Suprapubic skin (tissue), 4 donors: Measurements from ENCODE around the gene LTA. TPM values are rescaled to one million over a fixed set of nuclear protein-coding genes. Genes with fewer than 3 reads are reported as not detected.
"Not testable (repeated sequence)": the region's sequence is repeated elsewhere in the genome, so short reads cannot be mapped to it uniquely, and the experiment has no call there.

Experiments
- DNase-seq, 2 donors: peaks; one replicate each; pipeline ENCODE4 v3.0.0-alpha.2; 2019; ENCODE audit warnings: low spot score in 2 of 2
- H3K27ac ChIP-seq: fragments of 200-600 bp; sonication (generic); one replicate; pipeline ENCODE4 v1.5.1; 2019
- H3K27me3 ChIP-seq: fragments of 200-600 bp; sonication (generic); one replicate; pipeline ENCODE4 v1.5.1; 2019
- H3K36me3 ChIP-seq: fragments of 200-600 bp; sonication (generic); one replicate; pipeline ENCODE4 v1.5.1; 2019
- H3K4me1 ChIP-seq: fragments of 200-600 bp; sonication (generic); one replicate; pipeline ENCODE4 v1.5.1; 2019
- H3K4me3 ChIP-seq: fragments of 200-600 bp; sonication (generic); one replicate; pipeline ENCODE4 v1.5.1; 2019; ENCODE audit warnings: mild to moderate bottlenecking
- H3K9me3 ChIP-seq: fragments of 200-600 bp; sonication (generic); one replicate; pipeline ENCODE4 v1.5.1; 2019
- CTCF ChIP-seq, 2 donors: fragments of 200-600 bp in 1 of 2; fragments of 450-650 bp in 1 of 2; sonication (generic) in 1 of 2; IDR thresholded peaks; one replicate each; pipeline ENCODE4 v1.5.1; 2016 to 2019; ENCODE audit warnings: antibody characterized with exemption in 2 of 2, mild to moderate bottlenecking in 1 of 2, moderate library complexity in 1 of 2
- EP300 ChIP-seq: sonication (generic); formaldehyde crosslinking; IDR thresholded peaks from one replicate; pipeline ENCODE4 v1.6.1; 2017; ENCODE audit warnings: antibody characterized with exemption
- POLR2A ChIP-seq, 2 donors: fragments of 450-650 bp; IDR thresholded peaks; one replicate each; pipeline ENCODE4 v1.6.1; 2017; ENCODE audit warnings: antibody characterized with exemption in 2 of 2, mild to moderate bottlenecking in 2 of 2, moderate library complexity in 2 of 2
- POLR2AphosphoS5 ChIP-seq, 3 donors: sonication (generic); formaldehyde crosslinking; IDR thresholded peaks; one replicate each; pipeline ENCODE4 v1.6.1; 2017; ENCODE audit warnings: antibody characterized with exemption in 3 of 3
- WGBS: methylation state at CpG from one replicate; pipeline ENCODE4 v1.1.5; 2018; 5-methylcytosine and 5-hydroxymethylcytosine counted together
- total RNA-seq, 4 donors: library from RNA; depleted of rRNA; stranded (reverse); fragments of >200 nt; gene quantifications; one replicate each; pipeline ENCODE4 v1.1.0, GENCODE V29; 2016

Gene LTA
- total RNA-seq, 4 donors from 2014 or later: 0.47 TPM; not detected in 3

- 56% methylated on average over 9 of the region's 9 CpGs for WGBS
- Histone ChIP-seq H3K27me3 (no peaks in the 10 kb centered on the region), H3K4me3 (no peak overlapping the region), H3K9me3 (no peaks in the 10 kb centered on the region), H3K4me1 (peaks cover 6% of the 10 kb centered on the region), H3K27ac (no peak overlapping the region), H3K36me3 (no peaks in the 10 kb centered on the region)
- TF ChIP-seq EP300 (no peak), POLR2A (IDR thresholded peaks at IDR 0.05) (no peak), POLR2AphosphoS5 (IDR thresholded peaks at IDR 0.05) (no peak), CTCF (IDR thresholded peaks at IDR 0.05) (no peak)
- DNase-seq: no peak
Observed at GRCh38 chr6:31586599-31587281, 14.7 kb downstream of the LTA start.

GRCh38 chr6:31587791-31588777 is 16.0 kb downstream of the LTA start:
- no peak overlapping the region for H3K27ac ChIP-seq
- peaks cover 2% of the 10 kb centered on the region for H3K4me1 ChIP-seq
- H3K4me3 ChIP-seq: no peak overlapping the region
- H3K9me3 ChIP-seq: no peaks in the 10 kb centered on the region
- H3K27me3 ChIP-seq: no peaks in the 10 kb centered on the region
- H3K36me3 ChIP-seq: no peaks in the 10 kb centered on the region
- WGBS: 64% methylated on average over 11 of the region's 12 CpGs
- TF ChIP-seq CTCF (IDR thresholded peaks at IDR 0.05) (no peak), POLR2AphosphoS5 (IDR thresholded peaks at IDR 0.05) (no peak), EP300 (no peak), POLR2A (IDR thresholded peaks at IDR 0.05) (no peak)
- DNase-seq: no peak

- no peak for TF ChIP-seq POLR2AphosphoS5 (IDR thresholded peaks at IDR 0.05)
- TF ChIP-seq CTCF (IDR thresholded peaks at IDR 0.05): no peak
- TF ChIP-seq POLR2A (IDR thresholded peaks at IDR 0.05): no peak
- no peak for TF ChIP-seq EP300
- Histone ChIP-seq H3K36me3 (no peaks in the 10 kb centered on the region), H3K4me1 (peaks cover 2% of the 10 kb centered on the region), H3K27me3 (no peaks in the 10 kb centered on the region), H3K27ac (no peak overlapping the region), H3K4me3 (no peak overlapping the region), H3K9me3 (no peaks in the 10 kb centered on the region)
- DNase-seq: no peak
- WGBS: 40% methylated on average over 9 of the region's 9 CpGs
Observed at GRCh38 chr6:31588871-31589650, 17.0 kb downstream of the LTA start.

- H3K27ac ChIP-seq: not testable (repeated sequence)
Observed at GRCh38 chr6:31590691-31591090, 18.6 kb downstream of the LTA start.

GRCh38 chr6:31592396-31592771 is 20.3 kb downstream of the LTA start:
- 87% methylated on average over 7 of the region's 7 CpGs for WGBS
- Histone ChIP-seq H3K9me3 (no peaks in the 10 kb centered on the region), H3K4me1 (peaks cover 2% of the 10 kb centered on the region), H3K27ac (no peak overlapping the region), H3K27me3 (no peaks in the 10 kb centered on the region), H3K36me3 (no peaks in the 10 kb centered on the region), H3K4me3 (no peak overlapping the region)
- no peak for DNase-seq
- no peak for TF ChIP-seq POLR2A (IDR thresholded peaks at IDR 0.05)
- no peak for TF ChIP-seq POLR2AphosphoS5 (IDR thresholded peaks at IDR 0.05)
- TF ChIP-seq CTCF (IDR thresholded peaks at IDR 0.05): no peak
- no peak for TF ChIP-seq EP300

More at GRCh38 chr6:31590691-31591090, 18.6 kb downstream of the LTA start:
- H3K4me1 ChIP-seq, H3K36me3 ChIP-seq, H3K4me3 ChIP-seq, DNase-seq, H3K9me3 ChIP-seq, H3K27me3 ChIP-seq: not testable (repeated sequence)
- WGBS: 80% methylated on average over 5 of the region's 5 CpGs
